ENCODE results near the gene BMF. TPM values are rescaled to one million over a fixed set of nuclear protein-coding genes. Genes with fewer than 3 reads are reported as not detected.
"Not testable (repeated sequence)": the region's sequence is repeated elsewhere in the genome, so short reads cannot be mapped to it uniquely, and the experiment has no call there.

The BMF gene
- total RNA-seq, 1 donor from 2014 or later, result 11.4 TPM

GRCh38 chr15:40087991-40088928, 20.4 kb downstream of the BMF start:
- DNase-seq, result no peak

GRCh38 chr15:40087068-40087810, 21.4 kb downstream of the BMF start:
- no peak for DNase-seq

- no peak for DNase-seq
Observed at GRCh38 chr15:40085266-40085665, 23.4 kb downstream of the BMF start.

- no peak for DNase-seq
Observed at GRCh38 chr15:40084650-40085049, 24.0 kb downstream of the BMF start.

GRCh38 chr15:40082195-40082883, 26.3 kb downstream of the BMF start:
- DNase-seq, result no peak

GRCh38 chr15:40081691-40082194, 26.9 kb downstream of the BMF start:
- DNase-seq, result peak; percentile 85

- DNase-seq, result no peak
Observed at GRCh38 chr15:40080847-40081246, 27.8 kb downstream of the BMF start.

- DNase-seq, result no peak
Observed at GRCh38 chr15:40080104-40080503, 28.6 kb downstream of the BMF start.

- no peak for DNase-seq
Observed at GRCh38 chr15:40079456-40079855, 29.2 kb downstream of the BMF start.

- DNase-seq, result no peak
Observed at GRCh38 chr15:40075298-40076044, 33.2 kb downstream of the BMF start.

GRCh38 chr15:40074656-40075055, 34.0 kb downstream of the BMF start:
- DNase-seq, result not testable (repeated sequence)

GRCh38 chr15:40073716-40074490, 34.8 kb downstream of the BMF start:
- DNase-seq, result not testable (repeated sequence)

- no peak for DNase-seq
Observed at GRCh38 chr15:40072216-40072990, 36.3 kb downstream of the BMF start.

- DNase-seq, result no peak
Observed at GRCh38 chr15:40070608-40071218, 38.0 kb downstream of the BMF start.

- DNase-seq, result no peak
Observed at GRCh38 chr15:40070166-40070557, 38.5 kb downstream of the BMF start.

- no peak for DNase-seq
Observed at GRCh38 chr15:40069178-40070165, 39.2 kb downstream of the BMF start.

- no peak for DNase-seq
Observed at GRCh38 chr15:40067921-40068624, 40.6 kb downstream of the BMF start.

GRCh38 chr15:40066589-40066988, 42.1 kb downstream of the BMF start:
- no peak for DNase-seq
